CD14-positive monocyte (primary cell): Measurements from ENCODE around the gene MYB. TPM values are rescaled to one million over a fixed set of nuclear protein-coding genes. Genes with fewer than 3 reads are reported as not detected.

Experiments
- DNase-seq, 3 donors: peaks; one replicate each; pipeline ENCODE4 v3.0.0-alpha.2; 2011 to 2022
- H2AFZ ChIP-seq: 2 replicates; pipeline ENCODE4 v1.6.0; 2012; ENCODE audit warnings: mild to moderate bottlenecking, low read depth, low read length, inconsistent platforms; ENCODE audit not compliant: insufficient read depth, poor library complexity, severe bottlenecking
- H3K27ac ChIP-seq, 2 donors: 1 replicate in 1 of 2; 2 replicates in 1 of 2; pipeline ENCODE4 v1.5.1; 2012 to 2013; ENCODE audit warnings: low read length in 2 of 2, control low read depth in 1 of 2, inconsistent platforms in 1 of 2, low read depth in 1 of 2, mild to moderate bottlenecking in 1 of 2
- H3K27me3 ChIP-seq, 2 donors: one replicate each; pipeline versions ENCODE4 v1.6.0 to v1.6.1; 2011 to 2013; ENCODE audit warnings: low read length in 2 of 2; ENCODE audit not compliant: control insufficient read depth in 2 of 2, insufficient read depth in 2 of 2
- H3K36me3 ChIP-seq, 2 donors: replicated peaks in 1 of 2; 1 replicate in 1 of 2; 2 replicates in 1 of 2; pipeline versions ENCODE4 v1.5.1 to v1.6.1; 2012 to 2013; ENCODE audit warnings: low read length in 2 of 2, control low read depth in 1 of 2, inconsistent platforms in 1 of 2, mild to moderate bottlenecking in 1 of 2; ENCODE audit not compliant: insufficient read depth in 2 of 2, control insufficient read depth in 1 of 2
- H3K4me1 ChIP-seq, 2 donors: 1 replicate in 1 of 2; 2 replicates in 1 of 2; pipeline versions ENCODE4 v1.5.1 to v1.6.1; 2012 to 2013; ENCODE audit warnings: low read length in 2 of 2, control low read depth in 1 of 2, inconsistent platforms in 1 of 2, mild to moderate bottlenecking in 1 of 2, moderate library complexity in 1 of 2; ENCODE audit not compliant: insufficient read depth in 2 of 2, control insufficient read depth in 1 of 2
- H3K4me2 ChIP-seq: replicated peaks from 2 replicates; pipeline ENCODE3; 2012; ENCODE audit warnings: low read length, moderate library complexity, mild to moderate bottlenecking; ENCODE audit not compliant: poor library complexity, severe bottlenecking; ENCODE audit errors: extremely low read depth
- H3K4me3 ChIP-seq, 3 experiments: fragments of 200-600 bp in 1 of 3; sonication (generic) in 1 of 3; replicated peaks in 1 of 3; 1 replicate in 2 of 3; 2 replicates in 1 of 3; pipeline ENCODE4 v1.5.1; 2011 to 2013; ENCODE audit warnings: low read length in 3 of 3, mild to moderate bottlenecking in 3 of 3, control low read depth in 2 of 3, low read depth in 2 of 3, inconsistent platforms in 1 of 3, moderate library complexity in 1 of 3
- H3K79me2 ChIP-seq: 2 replicates; pipeline ENCODE4 v1.6.0; 2012; ENCODE audit warnings: mild to moderate bottlenecking, control low read depth, inconsistent platforms, low read length, moderate library complexity; ENCODE audit not compliant: insufficient read depth
- H3K9ac ChIP-seq: 2 replicates; pipeline ENCODE4 v1.6.0; 2017; ENCODE audit warnings: low read length, mild to moderate bottlenecking; ENCODE audit not compliant: insufficient read depth, poor library complexity, severe bottlenecking
- H3K9me3 ChIP-seq, 2 donors: replicated peaks in 1 of 2; 1 replicate in 1 of 2; 2 replicates in 1 of 2; pipeline versions ENCODE4 v1.5.1 to v1.6.1; 2012 to 2013; ENCODE audit warnings: low read length in 2 of 2, control low read depth in 1 of 2; ENCODE audit not compliant: control insufficient read depth in 1 of 2, insufficient read depth in 1 of 2
- H4K20me1 ChIP-seq: 2 replicates; pipeline ENCODE4 v1.6.0; 2012; ENCODE audit warnings: mild to moderate bottlenecking, low read length, control low read depth, moderate library complexity; ENCODE audit not compliant: insufficient read depth
- H3K27ac Mint-ChIP-seq, 7 donors: one replicate each; pipeline ENCODE4 v1.8.0; 2020; ENCODE audit warnings: mild to moderate bottlenecking in 7 of 7, mixed read lengths in 7 of 7, moderate library complexity in 6 of 7, inconsistent platforms in 2 of 7
- H3K27me3 Mint-ChIP-seq, 3 donors: one replicate each; pipeline ENCODE4 v1.8.0; 2021 to 2022; ENCODE audit warnings: low read depth in 3 of 3, mild to moderate bottlenecking in 3 of 3, mixed read lengths in 3 of 3, moderate library complexity in 3 of 3, inconsistent platforms in 1 of 3
- H3K36me3 Mint-ChIP-seq, 2 donors: one replicate each; pipeline ENCODE4 v1.8.0; 2020; ENCODE audit warnings: mixed read lengths in 2 of 2, inconsistent platforms in 1 of 2, mild to moderate bottlenecking in 1 of 2
- H3K4me1 Mint-ChIP-seq: one replicate; pipeline ENCODE4 v1.8.0; 2020; ENCODE audit warnings: mild to moderate bottlenecking, mixed read lengths
- H3K4me3 Mint-ChIP-seq, 2 donors: one replicate each; pipeline ENCODE4 v1.8.0; 2020; ENCODE audit warnings: mild to moderate bottlenecking in 2 of 2, mixed read lengths in 2 of 2, moderate library complexity in 1 of 2
- H3K9me3 Mint-ChIP-seq, 7 donors: one replicate each; pipeline ENCODE4 v1.8.0; 2020 to 2022; ENCODE audit warnings: mixed read lengths in 7 of 7, mild to moderate bottlenecking in 6 of 7, moderate library complexity in 6 of 7, inconsistent platforms in 2 of 7
- CTCF ChIP-seq: fragments of 200-600 bp; IDR thresholded peaks from one replicate; pipeline ENCODE4 v1.8.0; 2022; ENCODE audit warnings: antibody characterized with exemption, mild to moderate bottlenecking
- WGBS: methylation state at CpG from one replicate; pipeline ENCODE4 v1.1.5; 2013; ENCODE audit warnings: missing lambda C conversion rate; ENCODE audit not compliant: insufficient coverage; 5-methylcytosine and 5-hydroxymethylcytosine counted together
- intact Hi-C, 2 donors: fragments of 100-400 bp; cut with micrococcal nuclease; formaldehyde crosslinking; loops; one replicate each; pipeline versions ENCODE4 v1.15.0 to v1.15.1; 2023
- polyA plus RNA-seq, 3 donors: library from polyadenylated mRNA; depleted of rRNA in 1 of 3; unstranded in 2 of 3; stranded (reverse) in 1 of 3; fragments of 300-500 nt in 2 of 3; fragments of >200 nt in 1 of 3; fragmentation: Illumina TruSeq in 2 of 3; gene quantifications; 1 replicate in 2 of 3; 2 replicates in 1 of 3; pipeline ENCODE4 v1.2.3, GENCODE V29; 2012 to 2021

Gene MYB
- polyA plus RNA-seq, 3 donors, result 1.5 to 2.2 (median 1.7) TPM

- WGBS, result no CpG with 5 or more reads among the region's 2 CpGs
- Mint-ChIP-seq H3K9me3 (no peaks in the 10 kb centered on the region), H3K4me1 (peaks cover 34% of the 10 kb centered on the region), H3K27me3 (peaks cover 0 to 2% (median 1%) of the 10 kb centered on the region in 3 donors), H3K27ac (peak overlapping the region in 2 of 7 donors; percentile 57 to 93), H3K4me3 (no peak overlapping the region), H3K36me3 (peaks cover 21 to 36% of the 10 kb centered on the region in 2 donors)
- peaks cover 86% of the 10 kb centered on the region for H3K79me2 ChIP-seq
- peaks cover 5 to 40% of the 10 kb centered on the region in 2 donors for H3K36me3 ChIP-seq
- no peak overlapping the region for H3K9ac ChIP-seq
- peak overlapping the region; percentile 80 for H2AFZ ChIP-seq
- H3K9me3 ChIP-seq, result no peaks in the 10 kb centered on the region
- no peaks in the 10 kb centered on the region for H4K20me1 ChIP-seq
- H3K27me3 ChIP-seq, result no peaks in the 10 kb centered on the region
- intact Hi-C loops, result no loop called here
- TF ChIP-seq CTCF, result no peak
- H3K4me1 ChIP-seq, result peaks cover 15 to 18% of the 10 kb centered on the region in 2 donors
- DNase-seq, result no peak
- H3K27ac ChIP-seq, result peak overlapping the region in 1 of 2 donors; percentile 84
- no peak overlapping the region for H3K4me2 ChIP-seq
- H3K4me3 ChIP-seq, result no peak overlapping the region
These were observed 30.2 kb downstream of the MYB start for GRCh38 chr6:135211306-135211702.

DNA sequence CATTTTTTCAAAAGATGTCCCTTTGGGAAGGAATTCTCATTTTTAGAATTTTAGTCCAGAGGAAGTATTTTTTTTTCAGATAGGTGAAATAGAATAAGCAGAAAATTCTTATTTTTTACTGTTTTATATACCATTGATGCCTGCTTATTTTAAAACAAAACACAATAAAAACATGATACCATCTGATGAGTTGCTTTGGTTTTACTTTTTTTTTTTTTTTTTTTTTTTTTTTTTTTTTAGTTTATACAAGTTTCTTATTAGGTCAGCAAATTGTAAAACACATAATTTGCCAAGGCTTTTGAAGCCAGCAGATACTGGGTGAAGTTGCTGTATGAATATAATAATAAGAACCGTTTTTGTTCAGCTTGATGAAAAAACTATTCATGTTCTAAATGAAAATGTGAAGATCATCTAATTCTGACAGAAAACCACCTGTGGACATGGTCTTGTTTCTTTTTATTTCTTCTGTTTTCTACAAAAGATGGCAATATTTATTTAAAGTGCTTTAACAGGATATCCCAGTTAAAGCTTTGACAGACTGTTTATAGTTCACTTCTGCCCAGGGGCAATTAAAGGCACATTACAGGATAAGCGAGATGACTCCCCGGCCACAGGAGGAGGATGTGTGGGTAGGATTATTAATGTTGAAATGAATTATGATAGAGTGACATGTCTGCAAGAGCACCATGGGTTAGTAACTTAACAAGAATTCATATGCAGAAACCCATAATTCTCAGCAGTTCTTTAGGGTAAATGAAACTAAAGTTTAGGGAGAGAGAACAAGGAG is 31.1 kb downstream of the MYB start:
- peaks cover 25 to 44% of the 10 kb centered on the region in 2 donors for H3K36me3 Mint-ChIP-seq
- Histone ChIP-seq H3K4me2 (no peak overlapping the region), H3K36me3 (peaks cover 5 to 49% of the 10 kb centered on the region in 2 donors), H3K79me2 (peaks cover 79% of the 10 kb centered on the region), H3K4me3 (no peak overlapping the region), H3K4me1 (peaks cover 15 to 18% of the 10 kb centered on the region in 2 donors), H3K27ac (peak overlapping the region in 1 of 2 donors; percentile 84), H3K27me3 (no peaks in the 10 kb centered on the region), H3K9ac (no peak overlapping the region), H4K20me1 (no peaks in the 10 kb centered on the region), H3K9me3 (no peaks in the 10 kb centered on the region), H2AFZ (peak overlapping the region; percentile 27)
- peak overlapping the region in 3 of 7 donors; percentile 10 to 52 (median 30) for H3K27ac Mint-ChIP-seq
- WGBS, result no CpG with 5 or more reads among the region's 3 CpGs
- H3K9me3 Mint-ChIP-seq, result no peaks in the 10 kb centered on the region
- intact Hi-C loops, result no loop called here
- peak overlapping the region in 1 of 2 donors; percentile 2 for H3K4me3 Mint-ChIP-seq
- peaks cover 0 to 2% (median 1%) of the 10 kb centered on the region in 3 donors for H3K27me3 Mint-ChIP-seq
- DNase-seq, result no peak
- no peak for TF ChIP-seq CTCF
- H3K4me1 Mint-ChIP-seq, result peaks cover 33% of the 10 kb centered on the region
